ENCODE data around the gene P2RY8.

Gene P2RY8

GRCh38 chrX:1486749-1487361 is 50.1 kb downstream of the P2RY8 start:
- no peaks in the 10 kb centered on the region for H3K27me3 ChIP-seq (ENCODE audit: insufficient read depth, poor library complexity, severe bottlenecking)
- H3K4me3 ChIP-seq (replicated peaks; ENCODE audit: insufficient read depth, low read length): no peak overlapping the region
- TF ChIP-seq SPI1 (IDR thresholded peaks at IDR 0.05; ENCODE audit: borderline replicate concordance, low read depth): no peak
- 0 out of 2 replicates have a peak, but pooled peaks have one; percentile 7 for TF ChIP-seq POLR2AphosphoS5 (IDR thresholded peaks at IDR 0.05; ENCODE audit: low read depth)
- no peak for DNase-seq (ENCODE audit: low read depth in 1 of 2, low spot score in 1 of 2)
- H3K27ac ChIP-seq (replicated peaks): no peak overlapping the region

GRCh38 chrX:1486177-1486576 is 50.8 kb downstream of the P2RY8 start:
- H3K4me3 ChIP-seq (replicated peaks; ENCODE audit: insufficient read depth, low read length): no peak overlapping the region
- TF ChIP-seq REST (IDR thresholded peaks at IDR 0.05; ENCODE audit: insufficient replicate concordance, low read depth) (no peak), POLR2AphosphoS5 (IDR thresholded peaks at IDR 0.05; ENCODE audit: low read depth) (no peak), CTCF (IDR thresholded peaks at IDR 0.05; ENCODE audit: insufficient read depth, low read length) (no peak), GABPA (IDR thresholded peaks at IDR 0.05; ENCODE audit: low read depth) (no peak), SPI1 (IDR thresholded peaks at IDR 0.05; ENCODE audit: borderline replicate concordance, low read depth) (no peak)
- H3K27ac ChIP-seq (replicated peaks): no peak overlapping the region
- no peaks in the 10 kb centered on the region for H3K27me3 ChIP-seq (ENCODE audit: insufficient read depth, poor library complexity, severe bottlenecking)
- no peak for DNase-seq (ENCODE audit: low read depth in 1 of 2, low spot score in 1 of 2)

GRCh38 chrX:1485033-1485432 is 52.0 kb downstream of the P2RY8 start:
- Histone ChIP-seq H3K27ac (replicated peaks) (peak overlapping the region; percentile 29), H3K4me3 (replicated peaks; ENCODE audit: insufficient read depth, low read length) (no peak overlapping the region), H3K27me3 (ENCODE audit: insufficient read depth, poor library complexity, severe bottlenecking) (no peaks in the 10 kb centered on the region)
- no peak for DNase-seq (ENCODE audit: low read depth in 1 of 2, low spot score in 1 of 2)
- TF ChIP-seq CTCF (IDR thresholded peaks at IDR 0.05; ENCODE audit: insufficient read depth, low read length): no peak
- TF ChIP-seq POLR2AphosphoS5 (IDR thresholded peaks at IDR 0.05; ENCODE audit: low read depth): no peak
- TF ChIP-seq SPI1 (IDR thresholded peaks at IDR 0.05; ENCODE audit: borderline replicate concordance, low read depth): no peak
- no peak for TF ChIP-seq GABPA (IDR thresholded peaks at IDR 0.05; ENCODE audit: low read depth)
- TF ChIP-seq REST (IDR thresholded peaks at IDR 0.05; ENCODE audit: insufficient replicate concordance, low read depth): no peak

GRCh38 chrX:1484638-1485019 is 52.4 kb downstream of the P2RY8 start:
- peak overlapping the region; percentile 87 for H3K27ac ChIP-seq (replicated peaks)
- no peak for TF ChIP-seq GABPA (IDR thresholded peaks at IDR 0.05; ENCODE audit: low read depth)
- no peak for TF ChIP-seq CTCF (IDR thresholded peaks at IDR 0.05; ENCODE audit: insufficient read depth, low read length)
- no peak for TF ChIP-seq REST (IDR thresholded peaks at IDR 0.05; ENCODE audit: insufficient replicate concordance, low read depth)
- TF ChIP-seq POLR2AphosphoS5 (IDR thresholded peaks at IDR 0.05; ENCODE audit: low read depth): no peak

More at GRCh38 chrX:1484638-1485019, 52.4 kb downstream of the P2RY8 start:
- Histone ChIP-seq H3K4me3 (replicated peaks; ENCODE audit: insufficient read depth, low read length) (no peak overlapping the region), H3K27me3 (ENCODE audit: insufficient read depth, poor library complexity, severe bottlenecking) (no peaks in the 10 kb centered on the region)
- DNase-seq (ENCODE audit: low read depth in 1 of 2, low spot score in 1 of 2): no peak
